Muscle of back (tissue), 11 donors: ENCODE data around the gene PDCD11. TPM values are rescaled to one million over a fixed set of nuclear protein-coding genes. Genes with fewer than 3 reads are reported as not detected.
A peak's percentile ranks its signal among the peaks of the same experiment; 100 is the strongest.

Experiments
- DNase-seq, 3 donors: peaks; one replicate each; pipeline versions ENCODE4 v3.0.0 to v3.0.0-alpha.2; 2013
- polyA plus RNA-seq, 10 donors: library from polyadenylated mRNA; unstranded; fragments of 120-200 nt; gene quantifications; one replicate each; pipeline ENCODE4 v1.2.1, GENCODE V29; 2013; ENCODE audit not compliant: insufficient read length in 10 of 10

The PDCD11 gene
- polyA plus RNA-seq, 10 donors: 23.0 to 31.6 (median 25.4) TPM

DNA sequence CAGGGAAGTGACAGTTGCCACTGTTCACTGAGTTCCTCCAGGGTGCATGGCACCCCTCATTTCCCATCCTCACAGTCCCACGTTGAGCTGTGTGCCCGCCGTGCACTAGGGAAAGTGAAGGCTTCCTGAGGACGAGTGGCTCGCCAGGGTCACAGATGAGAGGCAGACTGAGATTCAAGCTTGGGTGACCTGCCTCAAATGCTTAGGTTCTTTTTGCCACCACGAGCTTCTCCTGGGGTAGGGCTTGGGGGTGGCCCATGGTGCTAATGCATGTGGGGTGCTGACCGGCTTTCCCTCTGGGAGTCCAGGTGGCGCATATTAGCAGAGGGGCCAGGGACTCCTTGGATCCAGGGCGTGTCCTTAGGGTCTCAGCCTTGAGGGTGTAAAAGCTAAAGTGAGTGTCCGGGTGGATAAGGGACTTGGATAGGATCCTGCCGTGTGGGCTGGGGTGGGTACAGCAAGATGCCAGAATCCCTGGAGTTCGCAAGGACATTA lies 53.8 kb downstream of the PDCD11 start:
- no peak for DNase-seq

DNA sequence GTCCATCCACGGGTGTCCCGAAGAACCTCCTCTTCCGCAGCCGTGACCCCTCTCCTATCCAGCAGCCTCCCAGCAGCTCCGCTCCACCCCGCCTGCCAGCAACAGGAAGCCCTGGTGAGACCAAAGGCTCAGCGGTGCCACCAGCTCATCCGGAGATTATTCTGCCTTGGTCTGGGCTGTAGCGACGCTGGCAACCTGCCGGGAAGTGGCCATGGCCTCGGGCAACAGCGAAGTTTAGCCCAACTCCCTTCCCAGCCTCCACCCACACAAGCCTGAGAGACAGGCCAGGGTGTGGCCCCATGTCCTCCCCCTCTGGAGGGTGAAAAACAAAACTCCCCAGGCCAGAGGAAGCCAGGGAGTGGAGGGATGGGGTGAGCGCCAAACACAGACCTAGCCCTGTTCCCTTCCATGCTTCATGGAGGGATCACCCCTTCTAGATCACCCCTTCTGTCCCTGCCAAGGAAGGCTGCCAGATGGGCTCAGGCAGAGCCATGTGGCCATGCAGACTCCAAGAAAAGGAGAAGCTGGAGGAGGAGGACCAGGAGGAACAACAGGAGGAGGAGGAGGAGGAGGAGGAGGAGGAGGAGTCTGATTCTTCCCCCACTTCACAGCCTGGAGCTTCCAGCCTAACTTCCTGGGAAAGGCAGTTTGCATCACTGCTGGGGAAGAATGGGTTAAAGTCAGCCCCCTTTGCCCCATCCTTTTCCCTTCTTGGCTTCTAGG lies 54.8 kb downstream of the PDCD11 start:
- DNase-seq: peak; percentile 23 to 82 (median 27)

DNA sequence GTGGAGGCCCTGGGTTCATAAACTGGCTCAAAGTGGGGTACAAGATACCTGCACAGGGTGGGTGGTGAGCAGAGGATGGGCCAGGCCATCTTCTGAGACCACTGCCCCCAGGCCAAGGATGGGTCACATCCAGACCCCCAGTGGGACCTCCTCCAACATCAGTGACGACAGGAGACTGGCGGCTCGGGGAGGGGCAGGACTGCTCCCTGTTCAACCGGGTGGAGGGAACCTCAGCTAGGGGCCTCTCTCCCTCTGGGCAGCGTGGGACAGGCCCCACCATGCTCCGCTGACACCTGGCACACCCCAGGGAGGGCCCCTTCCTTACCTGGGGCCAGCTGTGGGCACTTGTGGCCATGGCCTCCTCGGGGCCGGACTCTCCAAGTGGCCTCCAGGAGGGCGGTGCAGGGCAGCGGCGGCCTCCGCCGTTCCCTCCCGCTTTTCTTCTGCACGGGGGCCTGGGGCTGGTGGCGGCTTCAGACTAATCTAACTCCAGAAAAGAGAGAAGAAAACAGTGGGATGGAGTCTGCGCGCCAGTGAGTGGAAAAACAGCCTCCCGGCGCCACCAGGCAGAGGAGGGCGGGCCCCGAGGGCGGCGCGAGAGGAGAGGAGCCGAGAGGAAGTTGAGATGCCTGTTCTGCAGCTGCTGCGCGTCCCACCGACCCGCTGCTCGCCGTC lies 55.5 kb downstream of the PDCD11 start, which contains the start of gene CALHM2:
TSS of gene CALHM2 (minus strand) at position 540 of the 675 bp plus-strand sequence. CDS start 2,429 bp downstream, outside the sequence.
- DNase-seq: peak; percentile 45 to 92 (median 76)

DNA sequence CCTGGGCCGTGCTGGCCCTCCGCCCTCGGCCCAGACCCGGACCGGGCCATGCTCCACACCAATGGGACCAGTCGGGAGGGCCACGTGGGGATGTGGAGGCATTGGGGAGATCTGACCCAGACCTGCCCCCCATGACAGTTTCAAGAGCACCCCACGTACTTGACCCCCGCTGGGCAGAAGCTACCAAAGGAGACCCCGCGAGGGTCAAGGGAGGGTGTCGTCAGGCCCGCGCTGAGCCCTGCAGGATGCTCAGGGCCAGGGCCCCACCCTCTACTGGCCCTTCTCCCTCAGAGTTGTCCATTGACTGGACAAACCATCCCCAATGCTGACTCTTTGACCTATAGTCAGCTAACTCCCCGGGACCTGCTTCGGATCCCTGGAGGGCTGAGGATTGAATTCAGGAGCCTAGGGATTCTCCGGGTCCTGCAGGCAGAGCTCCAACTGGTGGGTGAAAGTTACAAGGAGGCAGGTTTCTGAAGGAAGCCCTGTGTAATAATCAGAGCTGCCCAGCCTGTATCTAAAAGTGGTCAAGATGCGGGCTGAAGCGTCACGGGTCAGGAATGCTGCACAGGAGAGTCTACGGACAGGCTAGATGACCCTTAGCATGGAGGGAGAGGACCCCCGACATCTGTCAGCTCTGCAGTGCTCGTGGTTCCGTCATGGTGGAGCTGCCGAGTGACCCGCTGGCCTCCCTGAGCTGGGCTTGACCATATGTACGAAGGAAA lies 56.2 kb downstream of the PDCD11 start:
- DNase-seq: no peak

DNA sequence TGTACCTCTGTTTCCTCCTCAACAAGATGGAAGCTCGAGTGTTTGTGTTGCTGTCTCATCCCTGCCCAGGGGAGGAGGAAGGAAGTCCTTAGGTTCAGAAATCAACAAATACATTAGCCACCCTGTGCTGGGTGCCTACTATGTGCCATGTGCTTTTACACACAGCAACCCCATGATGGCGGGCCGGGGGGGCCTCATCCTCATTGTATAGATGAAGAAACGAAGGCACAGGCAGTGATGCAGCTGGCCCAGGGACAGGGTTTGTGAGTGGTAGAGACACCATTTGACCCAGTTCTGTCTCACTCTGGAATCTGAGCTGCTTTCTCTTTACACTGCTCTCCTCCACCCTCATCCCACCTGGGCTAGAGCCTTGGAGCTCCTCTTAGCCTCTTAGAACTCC lies 57.6 kb downstream of the PDCD11 start:
- DNase-seq: no peak

DNA sequence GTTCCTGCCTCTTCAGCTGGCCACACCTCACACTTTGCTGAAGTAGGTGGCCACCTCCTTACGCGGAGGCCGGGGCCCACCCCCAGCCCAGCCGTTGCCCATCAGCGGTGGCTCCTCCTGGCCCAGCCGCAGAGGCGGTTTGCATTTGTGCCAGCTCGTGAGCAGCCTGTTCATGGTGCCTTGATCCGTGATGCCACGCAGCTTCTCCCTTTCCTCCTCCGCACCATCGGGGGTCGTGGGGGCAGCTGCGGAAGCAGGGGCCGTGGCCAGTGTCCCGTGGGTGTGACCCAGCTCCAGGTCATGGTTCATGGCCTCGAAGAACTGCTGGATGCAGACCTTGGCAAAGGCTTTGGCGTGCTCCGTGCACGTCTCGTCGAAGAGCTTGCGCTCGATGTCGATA lies 58.8 kb downstream of the PDCD11 start:
- no peak for DNase-seq

DNA sequence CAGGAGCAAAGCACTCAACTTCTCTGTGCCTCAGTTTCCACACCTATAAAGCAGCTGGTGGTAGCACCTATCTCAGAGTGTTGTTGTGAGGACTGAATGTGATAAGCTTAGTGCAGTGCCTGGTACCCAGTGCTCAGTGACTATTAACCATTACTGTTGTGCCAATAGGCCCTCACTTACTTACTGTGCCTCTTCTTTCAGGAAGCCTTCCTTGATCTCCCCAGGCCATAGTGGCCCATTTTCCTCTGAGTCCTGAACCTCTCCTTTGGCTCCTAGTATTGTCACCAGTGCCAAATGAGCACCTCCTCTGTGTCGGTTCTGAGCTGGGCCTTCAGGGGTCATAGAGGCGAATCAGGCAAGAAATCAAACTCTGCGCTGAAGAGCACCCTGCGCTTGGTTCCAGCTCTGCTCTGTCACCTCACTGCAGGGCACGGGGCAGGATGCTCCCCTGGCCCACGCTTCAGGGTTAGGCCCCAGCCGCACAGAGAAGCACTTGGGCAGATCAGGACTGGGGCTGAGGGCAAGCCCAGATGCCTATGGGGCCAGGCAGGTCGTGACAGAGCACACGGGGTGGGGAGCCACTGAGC lies 59.7 kb downstream of the PDCD11 start:
- DNase-seq: no peak

DNA sequence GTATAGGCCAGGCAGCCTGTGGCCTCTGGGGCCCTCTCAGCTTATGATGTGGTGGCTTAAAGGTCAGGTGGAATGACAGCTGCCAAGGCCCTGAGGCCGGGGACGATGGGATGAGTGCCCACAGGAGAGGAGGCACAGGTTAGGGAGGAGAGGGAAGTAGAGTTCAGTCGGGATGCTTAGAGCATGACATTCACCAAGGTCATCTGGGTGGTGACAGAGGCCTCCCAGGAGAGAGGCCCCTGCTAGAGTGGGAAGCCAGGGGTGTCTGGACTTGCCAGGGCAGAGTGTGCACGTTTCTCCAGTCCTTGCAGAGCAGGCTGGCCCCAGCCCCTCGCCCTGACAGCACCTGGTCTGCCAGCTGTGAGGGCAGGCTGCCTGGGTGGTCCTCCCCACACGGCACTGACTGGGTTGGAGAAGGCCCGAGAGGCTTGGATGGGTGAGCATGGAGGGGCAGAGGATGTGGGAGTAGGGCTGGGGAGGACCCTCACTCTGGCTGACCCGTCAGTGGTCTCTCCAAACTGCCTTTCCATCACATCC lies 60.8 kb downstream of the PDCD11 start:
- no peak for DNase-seq

DNA sequence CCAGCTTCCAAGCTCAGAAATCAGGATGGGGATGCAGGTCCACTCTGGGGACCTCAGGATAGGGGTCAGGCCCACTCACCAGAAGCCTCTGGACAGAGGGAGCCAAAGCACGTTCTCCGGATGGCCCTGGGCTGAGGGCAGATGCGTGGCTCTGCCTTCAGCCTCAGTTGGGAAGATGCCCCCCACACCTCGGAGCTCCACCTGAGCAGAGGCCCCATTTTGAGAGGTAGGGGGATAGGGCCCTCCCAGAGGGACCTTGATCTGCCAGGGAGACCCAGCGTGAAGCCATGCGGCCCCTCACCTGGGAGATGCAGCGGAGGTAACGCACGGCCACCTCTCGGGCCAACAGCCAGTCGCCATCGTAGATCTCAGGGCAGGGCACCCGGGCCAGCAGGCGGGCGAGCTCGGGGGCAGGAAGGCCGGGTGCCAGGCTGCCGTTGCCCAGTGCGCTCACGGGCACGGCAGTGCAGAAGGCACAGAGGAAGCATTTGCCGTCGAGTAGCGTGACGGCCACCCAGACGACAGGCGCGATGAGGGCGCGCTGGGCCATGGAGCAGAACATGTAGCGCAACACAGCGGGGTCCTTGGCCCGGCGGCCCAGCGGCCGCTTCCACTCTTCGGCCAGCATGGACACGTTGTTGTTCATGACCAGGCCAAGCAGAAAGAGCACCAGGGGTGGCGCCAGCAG lies 61.6 kb downstream of the PDCD11 start:
- no peak for DNase-seq

DNA sequence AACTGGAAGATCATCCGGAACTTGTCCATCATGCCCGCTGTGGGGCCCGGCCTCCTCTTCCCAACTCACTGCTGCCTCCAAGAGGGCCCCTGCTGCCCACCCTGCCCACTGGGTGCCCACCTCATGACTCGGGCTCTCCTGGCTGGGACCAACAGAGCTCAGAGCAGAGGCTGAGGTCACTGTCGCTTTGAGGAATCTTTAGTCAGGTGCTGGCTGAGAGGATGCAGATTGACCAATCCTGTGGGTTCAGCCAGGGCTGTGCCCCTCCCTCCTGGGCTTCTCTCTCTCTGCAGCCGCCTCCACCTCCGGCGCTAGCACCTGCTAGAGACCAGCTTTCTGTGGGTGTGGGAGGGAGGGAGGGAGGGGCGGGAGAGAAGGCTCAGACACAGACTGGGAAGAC lies 62.3 kb downstream of the PDCD11 start, which contains the start of gene CALHM1:
TSS of gene CALHM1 (minus strand) at position 181 of the 400 bp plus-strand sequence. CDS start at position 32, 149 bp downstream.
- DNase-seq: no peak

DNA sequence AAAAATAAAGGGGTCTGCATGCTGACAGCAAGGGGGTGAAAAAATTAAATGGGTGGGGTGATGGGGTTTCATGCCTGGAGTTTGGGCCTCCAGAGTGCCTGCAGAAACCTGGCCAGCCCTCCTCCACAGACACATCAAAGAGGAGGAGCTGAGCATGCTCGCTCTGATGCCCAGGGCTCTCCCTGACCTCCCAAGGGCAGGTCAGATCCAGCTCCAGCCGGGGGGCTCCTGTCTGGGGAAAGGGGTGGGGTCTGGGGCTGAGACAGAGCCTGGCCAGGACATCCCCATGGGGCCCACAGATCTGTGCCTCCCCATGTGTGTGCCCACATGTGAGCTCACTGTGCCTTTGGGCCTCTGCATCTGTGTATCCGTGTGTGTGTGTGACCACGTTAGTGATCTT lies 63.2 kb downstream of the PDCD11 start:
- no peak for DNase-seq

DNA sequence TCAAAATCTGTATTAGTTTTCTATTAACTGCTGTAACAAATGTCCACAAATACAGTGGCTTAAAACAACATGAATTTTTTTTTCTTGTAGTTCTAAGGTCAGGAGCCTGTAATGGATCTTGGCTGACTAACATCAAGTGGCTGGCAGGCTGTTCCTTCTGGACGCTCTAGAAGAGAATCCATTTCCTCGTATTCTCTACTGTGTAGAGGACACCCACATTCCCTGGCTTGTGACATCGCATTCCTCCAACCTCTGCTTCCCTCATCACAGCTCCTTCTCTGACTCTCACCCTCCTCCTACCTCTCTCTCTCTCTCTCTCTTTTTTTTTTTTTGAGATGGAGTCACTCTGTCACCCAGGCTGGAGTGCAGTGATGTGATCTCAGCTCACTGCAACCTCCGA lies 67.1 kb downstream of the PDCD11 start:
- DNase-seq: no peak

DNA sequence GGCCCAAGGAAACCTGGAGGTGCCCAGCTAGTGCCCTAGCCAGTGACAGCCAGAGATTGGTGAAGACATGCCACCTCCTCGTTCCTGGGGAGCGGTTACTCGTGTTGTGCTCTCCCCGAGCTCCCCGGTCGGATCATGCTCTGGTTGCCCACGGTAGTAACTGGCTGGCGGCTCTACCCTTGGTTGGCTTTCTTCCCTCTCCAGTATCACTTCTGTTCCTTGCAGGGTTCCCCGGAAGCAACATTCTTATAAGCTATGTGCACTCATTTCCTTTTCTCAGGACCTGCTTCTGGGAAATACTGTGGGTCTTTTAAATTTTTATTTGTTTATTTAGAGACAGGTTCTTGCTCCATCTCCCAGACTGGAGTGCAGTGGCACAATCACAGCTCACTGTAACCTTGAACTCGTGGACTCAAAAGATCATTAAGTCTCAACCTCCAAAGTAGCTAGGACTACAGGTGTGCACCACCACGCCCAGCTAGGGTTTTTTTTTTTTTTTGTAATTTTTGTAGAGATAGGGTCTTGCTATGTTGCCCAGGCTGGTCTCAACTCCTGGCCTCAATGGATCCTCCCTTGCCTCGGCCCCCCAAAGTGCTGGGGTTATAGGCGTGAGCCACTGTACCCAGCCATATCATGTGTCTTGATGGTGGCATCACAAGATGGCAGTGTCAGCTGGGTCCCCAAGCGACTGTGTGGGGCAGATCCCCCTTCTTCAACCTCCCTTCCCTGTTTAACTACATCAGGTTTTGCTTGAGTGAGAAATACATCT lies 69.2 kb downstream of the PDCD11 start:
- DNase-seq: no peak

DNA sequence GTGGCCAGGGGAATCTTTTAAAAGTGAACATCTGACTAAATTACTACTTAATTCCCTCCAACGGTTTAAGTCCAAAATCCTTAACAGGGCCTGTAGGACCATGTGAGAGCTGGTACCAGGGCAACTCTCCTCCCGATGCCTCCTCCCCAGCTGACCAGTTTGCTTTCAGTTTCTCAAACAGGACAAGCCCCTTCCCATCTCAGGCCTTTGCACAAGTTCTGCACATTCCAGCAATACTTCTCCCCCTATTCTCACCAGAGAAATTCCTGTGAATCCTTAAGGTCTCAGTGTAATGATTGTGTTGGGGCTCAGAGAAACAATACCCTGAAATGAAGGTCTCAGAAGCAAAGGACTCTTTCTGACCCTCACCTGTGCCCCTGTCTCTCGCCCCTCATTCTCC lies 70.3 kb downstream of the PDCD11 start:
- DNase-seq: no peak

DNA sequence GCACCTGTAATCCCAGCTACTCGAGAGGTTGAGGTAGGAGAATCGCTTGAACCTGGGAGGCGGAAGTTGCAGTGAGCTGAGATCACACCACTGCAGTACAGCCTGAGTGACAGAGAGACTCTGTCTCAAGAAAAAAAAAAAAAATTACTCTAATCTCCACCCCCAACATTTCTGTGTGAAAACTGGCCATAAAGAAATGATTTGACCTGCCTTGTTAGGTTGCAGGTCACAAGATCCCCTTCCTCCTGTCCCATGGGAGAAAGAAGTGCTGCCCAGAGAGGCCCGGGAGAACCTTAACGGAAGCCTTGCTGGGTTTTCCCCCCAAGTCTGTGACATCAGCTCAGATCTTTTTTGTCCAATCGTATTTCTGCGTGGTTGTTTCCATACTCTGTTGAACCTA lies 71.0 kb downstream of the PDCD11 start:
- DNase-seq: no peak

DNA sequence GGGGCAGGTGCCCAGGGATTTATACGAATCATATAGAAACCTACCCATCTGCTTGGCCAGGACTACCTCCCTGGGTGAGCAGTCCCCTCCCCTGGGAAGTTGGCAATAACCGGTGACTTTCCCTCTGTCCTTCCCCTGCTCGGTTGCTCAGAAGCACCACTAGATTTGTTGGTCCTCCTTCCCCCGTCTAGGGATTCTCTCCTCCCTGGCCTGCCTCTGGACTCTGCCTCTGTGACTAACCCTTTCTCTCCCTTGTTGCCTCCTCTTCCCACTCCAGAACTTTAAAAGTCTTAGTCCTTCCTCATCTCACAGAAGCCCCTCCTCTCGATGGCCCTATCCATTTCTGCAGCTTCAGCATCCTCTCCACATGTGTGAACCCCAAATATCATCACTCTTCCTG lies 72.8 kb downstream of the PDCD11 start:
- no peak for DNase-seq

DNA sequence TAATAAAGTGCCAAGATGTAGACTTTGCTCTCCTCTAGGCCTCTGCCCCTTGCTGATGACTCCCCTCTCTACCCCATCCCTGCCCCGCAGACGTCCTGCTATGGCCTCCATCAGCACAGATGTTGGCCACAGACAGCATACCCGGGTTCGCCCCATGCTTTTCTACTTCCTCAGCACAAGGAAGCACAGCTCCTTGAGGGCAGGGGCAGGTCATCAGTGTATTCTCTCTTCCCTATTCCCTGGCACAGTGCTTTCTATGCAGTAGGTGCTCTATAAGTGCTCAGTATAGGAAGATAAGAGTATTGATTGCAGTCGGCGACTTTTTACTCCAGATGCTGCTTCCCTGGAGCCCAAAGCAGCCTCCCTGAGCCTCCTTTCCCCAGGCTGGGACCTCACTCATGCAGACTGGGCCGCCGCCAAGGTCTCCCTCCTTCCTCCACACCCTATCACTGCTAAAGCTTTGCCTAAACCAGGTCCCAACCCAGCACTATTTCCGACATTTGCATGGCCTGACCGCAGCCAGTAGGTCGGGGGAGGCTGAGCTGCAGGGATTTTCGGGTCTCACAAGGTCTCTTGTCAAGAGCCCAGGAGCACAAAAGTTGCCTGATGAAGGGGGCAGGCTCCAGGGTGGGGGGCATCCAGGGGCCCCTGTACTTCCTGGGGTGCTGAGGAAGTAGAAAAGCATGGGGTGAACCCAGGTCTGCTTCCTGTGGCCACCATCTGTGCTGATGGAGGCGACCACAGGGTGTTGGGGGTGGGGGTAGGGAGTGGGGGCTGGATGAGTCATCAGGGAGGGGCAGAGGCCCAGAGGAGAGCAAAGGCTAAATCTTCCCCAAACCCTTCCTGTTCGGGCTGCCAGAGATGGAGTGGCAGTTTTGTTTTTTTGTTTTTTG lies 74.6 kb downstream of the PDCD11 start:
- DNase-seq: peak in 1 of 3 donors; percentile 32

DNA sequence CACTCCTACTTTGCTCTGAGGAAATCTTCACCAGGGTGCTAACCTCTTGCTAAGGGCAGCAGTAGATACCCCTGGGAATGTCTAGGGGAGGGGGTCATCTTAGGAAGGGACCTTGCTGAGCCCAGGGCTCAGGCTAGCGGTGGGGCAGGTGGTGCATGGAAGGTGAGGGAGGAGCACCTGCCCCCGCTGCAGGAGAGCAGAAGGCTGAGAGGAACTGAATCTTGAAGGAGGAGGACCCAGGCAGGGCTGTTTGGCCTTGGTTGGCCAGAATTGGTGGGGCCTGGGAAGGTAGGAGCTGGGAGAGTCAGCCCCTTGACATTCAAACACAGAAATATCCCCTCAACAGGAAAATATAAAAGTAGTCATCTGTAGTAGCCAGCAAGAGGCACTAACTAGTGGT lies 75.6 kb downstream of the PDCD11 start:
- no peak for DNase-seq

DNA sequence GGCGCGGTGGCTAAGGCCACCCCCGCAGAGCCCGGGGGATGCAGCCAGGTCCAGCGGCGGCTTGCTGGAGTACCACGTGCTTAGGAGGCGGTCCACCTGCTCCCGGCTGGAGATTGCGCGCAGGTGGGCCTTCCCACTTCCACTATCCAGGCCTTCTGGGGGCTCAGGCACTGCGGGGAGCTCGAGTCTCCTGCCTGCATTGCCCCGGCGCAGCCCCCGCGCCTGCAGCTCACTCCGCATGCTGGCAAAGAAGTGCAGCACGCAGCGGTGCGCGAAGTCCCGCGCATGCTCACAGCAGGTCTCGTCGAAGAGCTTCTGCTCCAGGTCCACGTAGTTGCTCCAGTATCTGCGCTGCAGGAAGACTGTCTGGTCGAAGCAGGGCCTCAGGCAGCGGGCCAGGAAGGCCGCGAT lies 76.8 kb downstream of the PDCD11 start:
- DNase-seq: peak in 1 of 3 donors; percentile 56
